Fibroblast of lung (primary cell): Measurements from ENCODE around the gene TMEM217. TPM values are rescaled to one million over a fixed set of nuclear protein-coding genes. Genes with fewer than 3 reads are reported as not detected.

Experiments used
- DNase-seq, 2 donors: peaks; one replicate each; pipeline versions ENCODE4 v3.0.0 to v3.0.0-alpha.2; 2010; ENCODE audit warnings: low read depth in 2 of 2
- H2AFZ ChIP-seq: 2 replicates; pipeline ENCODE4 v1.5.1; 2012; ENCODE audit warnings: low read length, control low read depth, inconsistent platforms
- H3K27ac ChIP-seq: 2 replicates; pipeline ENCODE4 v1.5.1; 2011; ENCODE audit warnings: low read length, control low read depth; ENCODE audit not compliant: insufficient read depth
- H3K27me3 ChIP-seq: 2 replicates; pipeline ENCODE4 v1.5.1; 2011; ENCODE audit warnings: mild to moderate bottlenecking, low read length; ENCODE audit not compliant: control insufficient read depth, insufficient read depth
- H3K36me3 ChIP-seq: 2 replicates; pipeline ENCODE4 v1.5.1; 2011; ENCODE audit warnings: low read length; ENCODE audit not compliant: control insufficient read depth, insufficient read depth
- H3K4me1 ChIP-seq: 2 replicates; pipeline ENCODE4 v1.5.1; 2011; ENCODE audit warnings: low read length; ENCODE audit not compliant: control insufficient read depth, insufficient read depth; ENCODE audit errors: extremely low read depth
- H3K4me2 ChIP-seq: 2 replicates; pipeline ENCODE4 v1.5.1; 2011; ENCODE audit warnings: low read length, control low read depth; ENCODE audit not compliant: insufficient read depth; ENCODE audit errors: extremely low read depth
- H3K4me3 ChIP-seq, 4 experiments: fragments of 200-600 bp in 1 of 4; sonication (generic) in 1 of 4; replicated peaks in 1 of 4; 2 replicates each; pipeline ENCODE4 v1.5.1; 2011 to 2016; ENCODE audit warnings: low read length in 4 of 4, low read depth in 3 of 4, mild to moderate bottlenecking in 3 of 4, control low read depth in 2 of 4, inconsistent platforms in 1 of 4, mixed read lengths in 1 of 4; ENCODE audit not compliant: insufficient read depth in 1 of 4; ENCODE audit errors: control extremely low read depth in 1 of 4
- H3K79me2 ChIP-seq: 2 replicates; pipeline ENCODE4 v1.5.1; 2012; ENCODE audit warnings: mild to moderate bottlenecking, low read length, inconsistent platforms; ENCODE audit not compliant: control insufficient read depth, insufficient read depth
- H3K9ac ChIP-seq: 2 replicates; pipeline ENCODE4 v1.5.1; 2011; ENCODE audit warnings: mild to moderate bottlenecking, low read length, control low read depth; ENCODE audit not compliant: insufficient read depth
- H3K9me3 ChIP-seq: 2 replicates; pipeline ENCODE4 v1.5.1; 2012; ENCODE audit warnings: low read depth, low read length; ENCODE audit not compliant: control insufficient read depth, insufficient read depth
- H4K20me1 ChIP-seq: 2 replicates; pipeline ENCODE4 v1.5.1; 2011; ENCODE audit warnings: low read length; ENCODE audit not compliant: control insufficient read depth, insufficient read depth; ENCODE audit errors: extremely low read depth
- CTCF ChIP-seq, 2 donors: IDR thresholded peaks in 1 of 2; conservative IDR thresholded peaks in 1 of 2; 1 replicate in 1 of 2; 2 replicates in 1 of 2; pipeline ENCODE4 v1.5.1; 2011 to 2012; ENCODE audit warnings: low read length in 2 of 2, control low read depth in 1 of 2, inconsistent platforms in 1 of 2, low read depth in 1 of 2, mild to moderate bottlenecking in 1 of 2
- EZH2 ChIP-seq: IDR thresholded peaks from 2 replicates; pipeline ENCODE4 v1.5.1; 2012; ENCODE audit warnings: low read length, control low read depth, mild to moderate bottlenecking; ENCODE audit errors: missing control alignments
- polyA plus RNA-seq, 2 donors: library from polyadenylated mRNA; depleted of rRNA in 1 of 2; stranded (reverse) in 1 of 2; unstranded in 1 of 2; fragments of >200 nt; gene quantifications; 2 replicates each; pipeline ENCODE4 v1.2.1, GENCODE V29; 2011 to 2012; ENCODE audit warnings: missing spikeins in 1 of 2
- total RNA-seq: library from RNA; depleted of rRNA; stranded (reverse); fragments of >200 nt; gene quantifications from 2 replicates; pipeline ENCODE4 v1.2.1, GENCODE V29; 2014

TMEM217 gene
- total and polyA plus RNA-seq, 2 donors (not counting 1 experiment from before 2014, with no cell fraction given): 3.1 to 4.0 TPM

- TF ChIP-seq CTCF (conservative IDR thresholded peaks at IDR 0.05 in 1 of 2, IDR thresholded peaks at IDR 0.05 in 1 of 2; ENCODE audit: low read depth in 1 of 2, low read length in 2 of 2) (no peak), EZH2 (no peak)
- Histone ChIP-seq H2AFZ (no peak overlapping the region), H3K4me1 (no peaks in the 10 kb centered on the region), H3K27me3 (no peaks in the 10 kb centered on the region), H3K27ac (no peak overlapping the region), H3K79me2 (no peaks in the 10 kb centered on the region), H3K4me3 (no peak overlapping the region), H4K20me1 (no peaks in the 10 kb centered on the region), H3K36me3 (no peaks in the 10 kb centered on the region), H3K9me3 (no peaks in the 10 kb centered on the region), H3K9ac (no peak overlapping the region), H3K4me2 (no peak overlapping the region)
- DNase-seq: no peak
These were observed 95.2 kb downstream of the TMEM217 start for GRCh38 chr6:37162740-37163139.

Other genes with a start within 250 kb of the TMEM217 start
- 22.8 and 25.7 TPM in 2 replicates for gene PIM1, start 88.0 kb downstream of the TMEM217 start, total RNA-seq
- 13.4 and 13.8 TPM in 2 replicates for gene PIM1, start 88.0 kb downstream of the TMEM217 start, polyA plus RNA-seq
- gene TBC1D22B, start 372 bp downstream of the TMEM217 start, total RNA-seq: 8.2 and 9.7 TPM in 2 replicates
- 6.3 and 7.2 TPM in 2 replicates for gene TBC1D22B, start 372 bp downstream of the TMEM217 start, polyA plus RNA-seq
- 19.5 TPM in 2 replicates for gene RNF8, start 95.8 kb upstream of the TMEM217 start, total RNA-seq
- gene RNF8, start 95.8 kb upstream of the TMEM217 start, polyA plus RNA-seq: 18.8 and 20.6 TPM in 2 replicates
- 42.6 and 44.8 TPM in 2 replicates for gene CMTR1, start 175.1 kb upstream of the TMEM217 start, total RNA-seq
- 27.0 and 32.4 TPM in 2 replicates for gene CMTR1, start 175.1 kb upstream of the TMEM217 start, polyA plus RNA-seq
- gene CCDC167, start 241.7 kb upstream of the TMEM217 start, total RNA-seq: 8.3 and 12.8 TPM in 2 replicates
- 35.7 and 40.4 TPM in 2 replicates for gene CCDC167, start 241.7 kb upstream of the TMEM217 start, polyA plus RNA-seq